Measurements from ENCODE around the gene TRIM46. TPM values are rescaled to one million over a fixed set of nuclear protein-coding genes. Genes with fewer than 3 reads are reported as not detected.
"Not testable (repeated sequence)": the region's sequence is repeated elsewhere in the genome, so short reads cannot be mapped to it uniquely, and the experiment has no call there.

The TRIM46 gene
- total RNA-seq, 2 experiments from 2014 or later: 4.6 to 4.9 TPM

- H3K4me3 Mint-ChIP-seq, H3K9me3 Mint-ChIP-seq, H3K27me3 Mint-ChIP-seq: not testable (repeated sequence)
Measured at GRCh38 chr1:155164625-155165024, 9.0 kb upstream of the TRIM46 start.

GRCh38 chr1:155166051-155166470 lies 7.6 kb upstream of the TRIM46 start:
- no peaks in the 10 kb centered on the region for H3K27me3 Mint-ChIP-seq
- no peak overlapping the region for H3K27ac Mint-ChIP-seq
- peaks cover 11% of the 10 kb centered on the region for H3K4me1 Mint-ChIP-seq
- peaks cover 10% of the 10 kb centered on the region for H3K36me3 Mint-ChIP-seq
- H3K9me3 Mint-ChIP-seq: no peaks in the 10 kb centered on the region
- H3K4me3 Mint-ChIP-seq: no peak overlapping the region
- no peak for DNase-seq

More at GRCh38 chr1:155164625-155165024, 9.0 kb upstream of the TRIM46 start:
- not testable (repeated sequence) for H3K27ac Mint-ChIP-seq, DNase-seq, H3K36me3 Mint-ChIP-seq
- peaks cover 11% of the 10 kb centered on the region for H3K4me1 Mint-ChIP-seq

GRCh38 chr1:155166471-155167165 lies 7.0 kb upstream of the TRIM46 start:
- peak overlapping the region; percentile 40 for H3K4me3 Mint-ChIP-seq

GRCh38 chr1:155167166-155168104 lies 6.2 kb upstream of the TRIM46 start:
- peak; percentile 83 for DNase-seq
- H3K9me3 Mint-ChIP-seq: no peaks in the 10 kb centered on the region
- peaks cover 17% of the 10 kb centered on the region for H3K36me3 Mint-ChIP-seq
- peak overlapping the region; percentile 29 for H3K27ac Mint-ChIP-seq
- peak overlapping the region; percentile 47 for H3K4me3 Mint-ChIP-seq
- peaks cover 21% of the 10 kb centered on the region for H3K4me1 Mint-ChIP-seq
- H3K27me3 Mint-ChIP-seq: no peaks in the 10 kb centered on the region

More at GRCh38 chr1:155166471-155167165, 7.0 kb upstream of the TRIM46 start:
- no peak overlapping the region for H3K27ac Mint-ChIP-seq
- H3K36me3 Mint-ChIP-seq: peaks cover 10% of the 10 kb centered on the region
- no peak for DNase-seq
- no peaks in the 10 kb centered on the region for H3K9me3 Mint-ChIP-seq
- peaks cover 14% of the 10 kb centered on the region for H3K4me1 Mint-ChIP-seq
- H3K27me3 Mint-ChIP-seq: no peaks in the 10 kb centered on the region

- H3K4me1 Mint-ChIP-seq: peaks cover 22% of the 10 kb centered on the region
- H3K27ac Mint-ChIP-seq, H3K9me3 Mint-ChIP-seq, DNase-seq, H3K4me3 Mint-ChIP-seq, H3K27me3 Mint-ChIP-seq: not testable (repeated sequence)
- peaks cover 20% of the 10 kb centered on the region for H3K36me3 Mint-ChIP-seq
Measured at GRCh38 chr1:155168105-155168445, 5.6 kb upstream of the TRIM46 start.

GRCh38 chr1:155168456-155169210 lies 5.0 kb upstream of the TRIM46 start:
- no peaks in the 10 kb centered on the region for H3K9me3 Mint-ChIP-seq
- no peak for DNase-seq
- H3K36me3 Mint-ChIP-seq: peaks cover 20% of the 10 kb centered on the region
- H3K4me1 Mint-ChIP-seq: peaks cover 28% of the 10 kb centered on the region
- peaks cover 4% of the 10 kb centered on the region for H3K27me3 Mint-ChIP-seq
- no peak overlapping the region for H3K4me3 Mint-ChIP-seq
- H3K27ac Mint-ChIP-seq: no peak overlapping the region

GRCh38 chr1:155169541-155169940 lies 4.1 kb upstream of the TRIM46 start:
- peaks cover 32% of the 10 kb centered on the region for H3K4me1 Mint-ChIP-seq

GRCh38 chr1:155170101-155170785 lies 3.4 kb upstream of the TRIM46 start:
- H3K9me3 Mint-ChIP-seq: no peaks in the 10 kb centered on the region
- no peak overlapping the region for H3K27ac Mint-ChIP-seq
- H3K4me1 Mint-ChIP-seq: peaks cover 34% of the 10 kb centered on the region
- no peak for DNase-seq
- H3K4me3 Mint-ChIP-seq: no peak overlapping the region
- peaks cover 4% of the 10 kb centered on the region for H3K27me3 Mint-ChIP-seq
- peaks cover 20% of the 10 kb centered on the region for H3K36me3 Mint-ChIP-seq

More at GRCh38 chr1:155169541-155169940, 4.1 kb upstream of the TRIM46 start:
- peaks cover 4% of the 10 kb centered on the region for H3K27me3 Mint-ChIP-seq
- H3K36me3 Mint-ChIP-seq: peaks cover 20% of the 10 kb centered on the region
- no peak overlapping the region for H3K4me3 Mint-ChIP-seq
- H3K9me3 Mint-ChIP-seq: no peaks in the 10 kb centered on the region
- DNase-seq: no peak
- no peak overlapping the region for H3K27ac Mint-ChIP-seq

GRCh38 chr1:155170806-155171205 lies 2.8 kb upstream of the TRIM46 start:
- Mint-ChIP-seq H3K36me3 (peaks cover 20% of the 10 kb centered on the region), H3K9me3 (no peaks in the 10 kb centered on the region), H3K27ac (no peak overlapping the region), H3K4me3 (no peak overlapping the region), H3K27me3 (peaks cover 4% of the 10 kb centered on the region), H3K4me1 (peaks cover 35% of the 10 kb centered on the region)
- DNase-seq: no peak

- DNase-seq: no peak
- peaks cover 20% of the 10 kb centered on the region for H3K36me3 Mint-ChIP-seq
- peak overlapping the region; percentile 91 for H3K4me3 Mint-ChIP-seq
- peaks cover 4% of the 10 kb centered on the region for H3K27me3 Mint-ChIP-seq
- H3K4me1 Mint-ChIP-seq: peaks cover 45% of the 10 kb centered on the region
- H3K27ac Mint-ChIP-seq: peak overlapping the region; percentile 88
- no peaks in the 10 kb centered on the region for H3K9me3 Mint-ChIP-seq
Measured at GRCh38 chr1:155171836-155172731, 1.6 kb upstream of the TRIM46 start.

- Mint-ChIP-seq H3K27ac (peak within 1 kb of the TSS; percentile 88), H3K36me3 (peaks cover 25% of the 10 kb centered on the region), H3K4me1 (peaks cover 38% of the 10 kb centered on the region), H3K4me3 (peak within 1 kb of the TSS; percentile 91), H3K9me3 (no peaks in the 10 kb centered on the region), H3K27me3 (peaks cover 4% of the 10 kb centered on the region)
- DNase-seq: peak; percentile 94
Measured at GRCh38 chr1:155172732-155173477, 744 bp upstream of the TRIM46 start, which contains the start of gene KRTCAP2. TSS of gene KRTCAP2 (minus strand) at chr1:155173304. CDS start at chr1:155173224, 80 bp downstream.

GRCh38 chr1:155174324-155175280 lies 953 bp downstream of the TRIM46 start:
- H3K4me3 Mint-ChIP-seq: peak overlapping the region; percentile 91
- H3K4me1 Mint-ChIP-seq: peaks cover 36% of the 10 kb centered on the region
- peak; percentile 52 for DNase-seq
- peak overlapping the region; percentile 88 for H3K27ac Mint-ChIP-seq
- H3K36me3 Mint-ChIP-seq: peaks cover 24% of the 10 kb centered on the region
- H3K9me3 Mint-ChIP-seq: no peaks in the 10 kb centered on the region
- peaks cover 4% of the 10 kb centered on the region for H3K27me3 Mint-ChIP-seq
